Motor neuron (in vitro differentiated cells): ENCODE results near the gene BLZF1. TPM values are rescaled to one million over a fixed set of nuclear protein-coding genes. Genes with fewer than 3 reads are reported as not detected.
"Not testable (repeated sequence)": the region's sequence is repeated elsewhere in the genome, so short reads cannot be mapped to it uniquely, and the experiment has no call there.

Source experiments
- ATAC-seq, 8 experiments: fragments of 200-7000 bp; cut with Tn5 transposase; replicated peaks in 6 of 8; 2 replicates each; pipeline ENCODE4 v1.8.0; 2021; ENCODE audit warnings: mild to moderate bottlenecking in 8 of 8, moderate library complexity in 8 of 8
- H3K27ac ChIP-seq, 2 donors: fragments of 250-450 bp; sonication (Bioruptor Pico); 2 replicates each; pipeline ENCODE4 v1.9.0; 2021; ENCODE audit warnings: antibody characterized with exemption in 2 of 2, mild to moderate bottlenecking in 2 of 2, moderate library complexity in 1 of 2
- H3K4me1 ChIP-seq, 2 donors: fragments of 250-450 bp; sonication (Bioruptor Pico); replicated peaks in 1 of 2; 2 replicates each; pipeline ENCODE4 v1.6.1; 2021; ENCODE audit warnings: antibody characterized with exemption in 2 of 2, mild to moderate bottlenecking in 2 of 2, moderate library complexity in 1 of 2
- H3K4me3 ChIP-seq, 5 donors: fragments of 250-450 bp; sonication (Bioruptor Pico); 2 replicates each; pipeline ENCODE4 v1.9.0; 2021; ENCODE audit warnings: antibody characterized with exemption in 5 of 5, mild to moderate bottlenecking in 5 of 5, moderate library complexity in 4 of 5
- WGBS, 10 experiments: fragments of 450-650 bp; shearing (Covaris generic); methylation state at CpG; one replicate each; pipeline ENCODE4 v1.0.0; 2022; 5-methylcytosine and 5-hydroxymethylcytosine counted together
- in situ Hi-C, 9 experiments: fragments of 400-800 bp; cut with MboI; loops; one replicate each; pipeline ENCODE4 v1.15.0; 2021; ENCODE audit warnings: low sequenced_read_pairs in 9 of 9, low pct_unique_long_range_greater_than_20kb in 2 of 9; ENCODE audit not compliant: unreplicated experiment in 9 of 9
- total RNA-seq, 8 experiments: library from RNA; unstranded; fragments of 300-600 nt; gene quantifications; 2 replicates each; pipeline versions ENCODE4 v1.2.3 to v1.2.4, GENCODE V29; 2022

The BLZF1 gene
- total RNA-seq, 8 experiments from 2014 or later = 24.8 to 71.0 (median 39.6) TPM

DNA sequence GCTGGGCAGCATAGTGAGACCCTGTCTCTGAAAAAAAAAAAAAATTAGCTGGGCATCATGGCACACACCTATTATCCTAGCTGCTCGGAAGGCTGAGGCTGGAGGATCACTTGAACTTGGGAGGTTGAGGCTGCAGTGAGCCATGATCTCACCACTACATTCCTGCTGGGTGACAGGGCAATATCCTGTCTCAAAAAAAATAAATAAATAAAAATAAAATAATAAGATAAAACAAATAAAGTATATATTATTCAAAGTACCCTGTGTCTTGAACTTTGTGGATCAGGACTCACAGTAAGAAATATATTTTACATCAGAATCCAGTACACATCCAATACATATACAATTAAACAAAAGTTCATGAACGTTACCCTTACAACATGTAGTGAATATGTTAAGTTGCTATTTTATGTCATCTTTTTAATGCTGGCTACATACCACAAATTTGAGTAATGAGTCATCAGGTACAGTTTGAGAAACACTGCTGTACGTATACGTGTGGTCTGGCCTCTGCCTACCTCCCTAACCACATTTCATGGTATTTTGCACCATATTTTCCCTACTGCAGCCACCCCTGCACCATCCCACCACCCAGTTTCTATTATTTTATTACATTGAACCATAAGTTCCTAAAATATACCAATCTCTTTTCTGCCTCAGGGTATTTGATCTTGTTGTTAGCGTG, 4.8 kb upstream of the BLZF1 start:
- Histone ChIP-seq H3K4me3 (no peak overlapping the region), H3K27ac (no peak overlapping the region)
- in situ Hi-C loops = loop anchor here in 3 of 9 experiments (25.0 kb wide), 2 partner anchors 751 to 776 kb away; partner anchors contain the start of gene XCL1 (in 1 of the 3)

DNA sequence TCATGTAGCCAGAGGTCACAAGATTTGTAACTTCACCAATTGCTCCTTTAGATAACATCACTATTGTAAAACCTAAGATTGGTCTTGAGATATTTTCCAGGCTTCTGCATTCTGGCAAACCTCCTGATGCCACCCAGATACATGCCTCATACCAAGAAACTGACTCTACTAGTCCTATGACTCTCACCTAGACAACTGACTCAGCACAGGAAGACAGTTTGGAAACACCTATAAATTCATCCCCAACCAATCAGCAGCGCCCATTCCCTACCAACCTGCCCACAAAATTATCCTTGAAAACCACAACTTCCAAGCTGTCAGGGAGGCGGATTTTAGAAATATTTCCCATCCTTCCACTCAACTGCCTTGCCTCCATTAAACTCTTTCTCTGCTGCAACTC, 3.0 kb upstream of the BLZF1 start:
- Histone ChIP-seq H3K27ac (no peak overlapping the region), H3K4me1 (peaks cover 8 to 30% of the 10 kb centered on the region in 2 donors), H3K4me3 (no peak overlapping the region)
- in situ Hi-C loops = loop anchor here in 3 of 9 experiments (25.0 kb wide), 2 partner anchors 753 to 778 kb away; partner anchors contain the start of gene XCL1 (in 1 of the 3)
- no peak for ATAC-seq
- WGBS, 10 experiments = 86 to 100% (median 100%) methylated on average over 1 to 2 of the region's 2 CpGs; no CpG with 5 or more reads in 2 of the 10 experiments

More for the DNA sequence above, 4.8 kb upstream of the BLZF1 start:
- WGBS, 10 experiments = 0 to 100% (median 88%) methylated on average over 1 to 5 of the region's 5 CpGs; no CpG with 5 or more reads in 1 of the 10 experiments
- ATAC-seq = no peak
- H3K4me1 ChIP-seq = peaks cover 8 to 18% of the 10 kb centered on the region in 2 donors

DNA sequence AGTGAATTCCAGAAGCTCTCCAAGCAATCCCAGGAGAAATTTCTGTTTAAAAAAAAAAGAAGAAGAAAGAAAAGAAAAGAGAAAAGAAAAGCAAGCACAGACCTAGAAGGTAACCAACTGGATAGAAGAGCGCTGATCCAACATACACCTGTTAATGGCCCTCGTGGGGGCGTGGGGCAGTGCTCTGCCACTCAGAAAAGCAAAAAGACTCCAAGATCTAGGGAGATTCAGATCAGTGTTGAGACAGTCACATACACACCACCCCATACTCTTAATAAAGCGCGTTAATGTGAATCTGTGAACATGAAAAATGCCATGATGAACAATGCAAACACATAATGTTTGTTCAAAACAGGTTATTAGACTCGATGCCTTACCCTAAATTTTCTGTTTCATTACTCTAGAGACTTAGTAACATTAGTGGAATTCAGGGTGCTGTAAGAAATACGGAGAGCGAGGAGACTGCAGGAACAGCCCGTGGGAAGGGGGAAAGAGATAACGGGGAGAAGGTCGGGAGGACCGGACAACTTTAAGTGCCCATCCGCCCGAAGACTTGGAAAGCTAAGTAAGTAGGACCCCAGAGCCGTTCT, 804 bp upstream of the BLZF1 start:
- Histone ChIP-seq H3K27ac (peak overlapping the region; percentile 56 to 80), H3K4me1 (peaks cover 10 to 35% of the 10 kb centered on the region in 2 donors), H3K4me3 (peak overlapping the region; percentile 55 to 82 (median 73))
- ATAC-seq = peak; percentile 3 to 43 (median 30)
- WGBS, 10 experiments = 6 to 27% (median 18%) methylated on average over 4 to 15 of the region's 15 CpGs
- in situ Hi-C loops = loop anchor here in 3 of 9 experiments (25.0 kb wide), 2 partner anchors 755 to 780 kb away; partner anchors contain the start of gene XCL1 (in 1 of the 3)

DNA sequence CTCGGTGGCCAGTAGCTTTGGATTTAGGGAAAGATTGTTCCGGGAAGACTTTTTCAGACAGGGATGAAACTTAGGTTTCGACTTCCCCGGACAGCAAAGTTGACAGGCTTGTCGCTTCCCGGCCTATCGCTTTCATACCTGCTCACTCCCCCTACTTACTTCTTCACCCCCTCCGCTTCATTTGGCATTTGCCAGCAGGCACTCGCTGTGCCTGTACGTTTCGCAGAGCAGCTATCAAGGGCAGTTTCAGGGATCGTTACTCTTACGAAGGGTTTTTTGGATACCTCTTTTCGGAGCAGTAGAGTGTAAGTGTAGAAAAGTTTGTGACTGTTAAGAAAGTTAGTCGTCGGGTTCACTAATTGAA, 393 bp downstream of the BLZF1 start:
- in situ Hi-C loops = loop anchor here in 3 of 9 experiments (25.0 kb wide), 2 partner anchors 756 to 781 kb away; partner anchors contain the start of gene XCL1 (in 1 of the 3)
- Histone ChIP-seq H3K4me1 (peaks cover 10 to 38% of the 10 kb centered on the region in 2 donors), H3K27ac (peak overlapping the region; percentile 84 to 88), H3K4me3 (peak overlapping the region; percentile 55 to 82 (median 73))
- ATAC-seq = peak in 3 of 8 experiments; percentile 4 to 9 (median 9)
- WGBS, 10 experiments = 0 to 8% (median 0%) methylated on average over 1 to 16 of the region's 16 CpGs

DNA sequence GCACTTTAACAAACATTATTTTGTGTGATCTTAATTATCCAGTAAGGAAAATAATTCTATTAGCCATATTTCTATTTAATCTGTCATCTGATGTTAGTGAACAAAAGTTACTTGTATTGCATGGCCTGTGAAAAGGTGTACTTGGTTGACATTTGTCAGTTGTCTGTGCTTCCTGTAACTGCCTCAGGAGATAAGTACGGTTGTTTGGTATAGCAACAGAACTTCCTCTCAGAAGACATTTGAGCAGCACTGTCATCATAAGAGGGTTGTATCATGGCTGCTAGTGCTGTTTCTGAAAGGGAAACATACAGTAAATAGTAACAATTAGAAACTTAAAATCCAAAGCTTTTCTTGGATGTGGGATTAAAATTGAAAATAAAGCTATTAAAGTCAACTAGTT, 3.4 kb downstream of the BLZF1 start:
- Histone ChIP-seq H3K27ac (no peak overlapping the region), H3K4me3 (no peak overlapping the region), H3K4me1 (peaks cover 12 to 28% of the 10 kb centered on the region in 2 donors)
- in situ Hi-C loops = loop anchor here in 3 of 9 experiments (25.0 kb wide), 2 partner anchors 759 to 784 kb away; partner anchors contain the start of gene XCL1 (in 1 of the 3)
- no peak for ATAC-seq
- WGBS, 10 experiments = 33 to 100% (median 100%) methylated on average over 1 of the region's 1 CpG; no CpG with 5 or more reads in 3 of the 10 experiments

DNA sequence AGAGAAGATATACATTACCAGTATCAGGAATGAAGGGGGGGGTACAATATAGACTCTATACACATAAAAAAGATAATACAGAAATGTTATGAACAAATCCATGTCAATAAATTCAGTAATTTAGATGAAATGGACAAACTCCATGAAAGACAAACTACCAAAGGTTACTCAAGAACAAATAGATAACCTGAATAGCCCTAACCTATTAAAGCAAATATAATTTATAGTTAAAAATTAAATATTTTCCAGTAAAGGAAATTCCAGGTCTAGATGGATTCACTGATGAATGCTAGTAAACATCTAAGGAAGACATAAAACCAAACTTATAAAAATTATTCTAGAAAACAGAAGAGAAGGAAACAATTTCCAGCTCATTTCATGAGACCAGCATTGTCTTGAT, 13.2 kb downstream of the BLZF1 start:
- Histone ChIP-seq H3K4me1 (no peaks in the 10 kb centered on the region), H3K4me3 (no peak overlapping the region), H3K27ac (no peak overlapping the region)
- ATAC-seq = no peak
- in situ Hi-C loops = loop anchor here in 1 of 9 experiments (25.0 kb wide), 1 partner anchor 156 kb away; no protein-coding TSS in a partner anchor

DNA sequence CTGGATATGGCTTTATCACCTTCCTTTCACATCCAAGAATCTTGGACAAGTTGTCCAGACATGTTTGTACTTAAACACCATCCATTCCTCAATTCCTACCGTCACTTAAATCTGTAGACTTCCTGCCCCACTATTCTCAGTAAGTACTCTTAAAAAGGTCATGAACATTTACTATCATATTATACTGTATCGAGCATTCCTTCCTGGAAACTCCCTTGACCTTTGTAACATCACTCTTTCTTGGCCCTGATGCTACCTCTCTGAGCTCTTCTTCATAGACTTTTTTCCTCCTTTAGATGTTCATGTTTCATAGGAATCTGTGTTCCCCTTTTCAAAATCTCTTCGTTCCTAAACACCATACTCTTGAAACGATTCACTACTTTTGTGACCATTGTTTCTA, 15.5 kb downstream of the BLZF1 start:
- Histone ChIP-seq H3K27ac (no peak overlapping the region), H3K4me1 (no peaks in the 10 kb centered on the region), H3K4me3 (no peak overlapping the region)
- ATAC-seq = no peak
- 69 to 100% (median 89%) methylated on average over 3 to 4 of the region's 4 CpGs for WGBS, 10 experiments
- in situ Hi-C loops = loop anchor here in 1 of 9 experiments (25.0 kb wide), 1 partner anchor 154 kb away; no protein-coding TSS in a partner anchor

DNA sequence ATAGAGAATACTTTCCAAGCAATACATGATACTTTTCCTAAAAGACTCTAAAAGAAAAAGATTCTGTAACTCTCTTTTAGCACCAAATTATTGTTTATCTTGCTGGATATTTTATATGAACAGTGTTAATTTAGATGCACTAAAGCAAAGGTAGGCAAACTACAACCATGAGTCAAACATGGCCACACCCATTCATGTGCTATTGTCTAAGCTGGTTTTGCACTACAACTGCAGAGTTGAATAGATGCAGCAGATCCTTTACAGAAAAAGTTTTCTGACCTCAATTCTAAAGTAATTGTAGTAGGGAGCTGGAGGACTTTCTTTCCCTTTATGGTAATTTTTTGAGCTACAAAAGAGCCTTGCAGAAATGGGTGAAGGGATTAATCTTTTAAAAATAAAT, 19.4 kb downstream of the BLZF1 start:
- in situ Hi-C loops = loop anchor here in 1 of 9 experiments (25.0 kb wide), 1 partner anchor 150 kb away; no protein-coding TSS in a partner anchor

GRCh38 chr1:169390303-169390702, 22.3 kb downstream of the BLZF1 start:
- Histone ChIP-seq H3K4me1 (no peaks in the 10 kb centered on the region), H3K4me3 (no peak overlapping the region), H3K27ac (no peak overlapping the region)
- in situ Hi-C loops = loop anchor here in 1 of 9 experiments (25.0 kb wide), 1 partner anchor 147 kb away; no protein-coding TSS in a partner anchor
- no peak for ATAC-seq

More for the DNA sequence above, 19.4 kb downstream of the BLZF1 start:
- no peak overlapping the region for H3K27ac ChIP-seq
- no peaks in the 10 kb centered on the region for H3K4me1 ChIP-seq
- peak in 2 of 8 experiments; percentile 34 to 56 for ATAC-seq
- no peak overlapping the region for H3K4me3 ChIP-seq

GRCh38 chr1:169392406-169392805, 24.4 kb downstream of the BLZF1 start:
- in situ Hi-C loops = loop anchor here in 1 of 9 experiments (25.0 kb wide), 1 partner anchor 145 kb away; no protein-coding TSS in a partner anchor
- no peak overlapping the region for H3K27ac ChIP-seq
- no peak for ATAC-seq
- H3K4me3 ChIP-seq = no peak overlapping the region
- no peaks in the 10 kb centered on the region for H3K4me1 ChIP-seq
- 83 to 100% (median 100%) methylated on average over 1 of the region's 1 CpG; no CpG with 5 or more reads in 4 of the 10 experiments for WGBS, 10 experiments

DNA sequence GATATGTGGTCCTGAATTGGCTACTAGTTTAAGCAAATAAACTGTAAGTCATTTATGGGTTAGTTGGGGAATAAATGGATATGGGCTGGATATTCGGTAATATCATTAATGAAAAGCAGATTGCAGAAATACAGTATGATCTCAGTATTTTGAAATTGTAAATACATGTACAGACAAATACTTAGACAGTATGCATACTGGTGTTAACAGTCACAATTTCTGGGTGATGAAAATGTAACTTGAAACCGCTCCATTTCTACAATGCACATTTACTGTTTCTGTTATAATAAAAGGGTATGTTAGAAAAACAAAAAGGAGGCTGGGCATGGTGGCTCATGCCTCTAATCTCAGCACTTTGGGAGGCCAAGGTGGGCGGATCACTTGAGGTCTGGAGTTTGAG, 28.0 kb downstream of the BLZF1 start:
- Histone ChIP-seq H3K4me1 (no peaks in the 10 kb centered on the region), H3K4me3 (no peak overlapping the region), H3K27ac (no peak overlapping the region)
- ATAC-seq = peak in 2 of 8 experiments; percentile 32 to 84
- in situ Hi-C loops = loop anchor here in 1 of 9 experiments (25.0 kb wide), 1 partner anchor 141 kb away; no protein-coding TSS in a partner anchor
- WGBS, 10 experiments = 0 to 100% (median 86%) methylated on average over 1 to 3 of the region's 3 CpGs

GRCh38 chr1:169402578-169402977, 34.6 kb downstream of the BLZF1 start:
- ATAC-seq, H3K27ac ChIP-seq, H3K4me3 ChIP-seq, H3K4me1 ChIP-seq, in situ Hi-C loops: not testable (repeated sequence)
- 60 to 100% methylated on average over 1 of the region's 1 CpG; no CpG with 5 or more reads in 8 of the 10 experiments for WGBS, 10 experiments

DNA sequence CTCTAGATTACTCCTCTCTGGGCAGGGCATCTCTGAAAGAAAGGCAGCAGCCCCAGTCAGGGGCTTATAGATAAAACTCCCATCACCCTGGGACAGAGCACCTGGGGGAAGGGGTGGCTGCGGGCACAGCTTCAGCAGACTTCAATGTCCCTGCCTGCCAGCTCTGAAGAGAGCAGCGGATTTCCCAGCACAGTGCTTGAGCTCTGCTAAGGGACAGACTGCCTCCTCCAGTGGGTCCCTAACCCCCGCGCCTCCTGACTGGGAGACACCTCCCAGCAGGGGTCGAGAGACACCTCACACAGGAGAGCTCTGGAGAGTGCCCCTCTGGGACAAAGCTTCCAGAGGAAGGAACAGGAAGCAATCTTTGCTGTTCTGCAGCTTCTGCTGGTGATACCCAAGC, 40.3 kb downstream of the BLZF1 start:
- ATAC-seq, H3K4me3 ChIP-seq, H3K4me1 ChIP-seq, H3K27ac ChIP-seq, in situ Hi-C loops: not testable (repeated sequence)
- 17 to 100% (median 93%) methylated on average over 1 to 4 of the region's 5 CpGs; no CpG with 5 or more reads in 5 of the 10 experiments for WGBS, 10 experiments
